Activated CD8-positive, alpha-beta memory T cell treated with anti-CD3 and anti-CD28 coated beads for 36 hours (primary cell): ENCODE data around the gene DNAJB14. TPM values are rescaled to one million over a fixed set of nuclear protein-coding genes. Genes with fewer than 3 reads are reported as not detected.
"Not testable (repeated sequence)": the region's sequence is repeated elsewhere in the genome, so short reads cannot be mapped to it uniquely, and the experiment has no call there.

Experiments used
- CTCF ChIA-PET: fragments of 350-600 bp; sonication (Branson Sonifier 250); formaldehyde crosslinking; loops from one replicate; lab custom pipeline; 2021; ENCODE audit warnings: antibody characterized with exemption; lab: Charles Lee
- POLR2A ChIA-PET: fragments of 350-600 bp; sonication (Branson Sonifier 250); formaldehyde crosslinking; loops from one replicate; lab custom pipeline; 2021; ENCODE audit warnings: antibody characterized with exemption; lab: Charles Lee
- total RNA-seq, 2 experiments: library from RNA; stranded (reverse); gene quantifications; one replicate each; pipeline ENCODE4 v1.2.3, GENCODE V29; 2021

Gene DNAJB14
- 10 to 100 TPM; 37.3 to 39.5 TPM for total RNA-seq

DNA sequence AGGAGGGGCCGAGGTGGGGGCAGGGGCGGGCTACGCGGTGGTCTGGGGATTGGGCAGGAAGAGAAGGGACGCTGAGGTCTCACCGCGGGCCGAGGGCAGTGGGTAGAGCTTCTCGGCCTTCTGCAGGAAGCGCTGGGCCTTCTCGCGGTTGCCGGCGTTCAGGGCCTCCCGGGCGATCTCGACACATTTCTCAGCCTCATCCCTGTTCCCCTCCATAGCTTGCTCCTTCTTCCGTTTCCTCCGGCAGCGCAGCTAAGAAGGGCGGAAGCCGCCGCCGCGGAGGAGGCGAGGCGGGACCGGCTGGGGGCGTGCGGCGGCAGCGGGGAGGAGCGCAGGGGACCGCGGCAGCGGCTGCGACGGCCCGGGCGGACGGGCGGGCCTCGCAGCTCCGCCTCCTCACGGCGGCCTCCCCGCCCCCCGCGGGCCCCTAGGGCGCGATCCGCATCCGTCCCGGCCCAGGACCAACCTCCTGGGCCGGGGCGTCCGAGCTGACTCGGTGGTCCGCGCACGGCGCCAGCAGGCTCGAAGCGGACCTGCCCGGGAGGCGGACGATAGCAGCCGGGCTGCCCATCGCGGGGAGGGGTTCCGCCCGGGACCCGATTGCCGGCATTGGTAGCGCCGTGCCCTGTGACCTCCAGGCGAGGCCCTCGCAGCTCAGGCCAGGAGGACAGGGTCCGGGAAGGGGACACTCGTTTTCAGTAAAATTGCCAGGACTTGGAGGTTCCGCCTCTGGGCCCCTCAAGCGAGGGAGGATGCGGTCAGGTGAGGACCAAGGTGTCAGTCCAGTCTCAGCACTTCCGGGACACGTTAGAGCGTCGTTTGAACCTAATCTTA is at the start of gene DNAJB14:
Gene DNAJB14, minus strand, starts transcription at position 263 of the 834 bp plus-strand sequence. Its CDS starts 47 bp downstream, at position 216.
- ChIA-PET POLR2A (interaction anchor here (0.7 to 1.1 kb wide), 5 partner anchors 52 to 383 kb away, joined by 3 to 9 read pairs (median 5); partner anchors contain the start of genes LAMTOR3 and TRMT10A), CTCF (interaction anchor here (0.7 to 1.5 kb wide), 4 partner anchors 10 to 138 kb away, joined by 3 to 5 read pairs (median 3); partner anchors contain the start of gene LAMTOR3)

GRCh38 chr4:99991741-99992140 is 45.3 kb upstream of the DNAJB14 start:
- ChIA-PET CTCF (no interaction called here), POLR2A (no interaction called here)

DNA sequence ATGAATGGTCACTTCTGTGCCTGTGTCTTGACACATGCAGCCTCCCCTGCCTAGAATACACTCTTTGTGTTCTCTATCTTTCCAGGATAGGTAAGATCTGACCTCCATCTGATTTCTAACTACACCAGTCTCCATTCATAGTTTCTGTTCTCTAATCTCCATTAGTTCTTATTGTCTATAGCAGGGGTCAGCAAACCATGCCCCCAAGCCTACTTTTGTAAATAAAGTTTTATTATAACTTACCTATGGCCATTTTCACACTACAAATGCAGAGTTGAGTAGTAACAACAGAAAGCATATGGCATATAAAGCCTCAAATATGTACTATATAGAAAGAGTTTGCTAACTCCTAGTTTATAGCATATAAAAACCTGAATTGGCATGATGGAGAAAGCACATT is 41.3 kb upstream of the DNAJB14 start:
- POLR2A ChIA-PET, result no interaction called here
- CTCF ChIA-PET, result no interaction called here

DNA sequence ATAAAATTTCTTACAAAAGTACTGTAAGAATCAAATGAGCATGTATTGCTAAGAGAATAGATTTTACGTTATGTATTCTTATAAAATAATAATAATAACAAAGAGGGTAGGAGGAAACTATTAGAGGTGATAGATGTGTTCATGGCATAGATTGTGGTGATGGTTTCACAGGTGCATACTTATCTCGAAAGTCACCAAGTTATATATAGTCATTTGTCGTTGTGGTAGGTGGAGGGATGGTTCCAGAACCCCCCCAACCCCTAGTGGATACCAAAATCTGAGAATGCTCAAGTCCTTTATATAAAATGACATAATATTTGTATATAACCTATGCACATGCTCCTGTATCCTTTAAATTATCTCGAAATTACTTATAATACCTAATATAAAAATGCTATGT is 40.4 kb upstream of the DNAJB14 start:
- POLR2A ChIA-PET, result no interaction called here
- CTCF ChIA-PET, result no interaction called here

GRCh38 chr4:99983289-99983943 is 37.0 kb upstream of the DNAJB14 start:
- ChIA-PET CTCF (no interaction called here), POLR2A (no interaction called here)

DNA sequence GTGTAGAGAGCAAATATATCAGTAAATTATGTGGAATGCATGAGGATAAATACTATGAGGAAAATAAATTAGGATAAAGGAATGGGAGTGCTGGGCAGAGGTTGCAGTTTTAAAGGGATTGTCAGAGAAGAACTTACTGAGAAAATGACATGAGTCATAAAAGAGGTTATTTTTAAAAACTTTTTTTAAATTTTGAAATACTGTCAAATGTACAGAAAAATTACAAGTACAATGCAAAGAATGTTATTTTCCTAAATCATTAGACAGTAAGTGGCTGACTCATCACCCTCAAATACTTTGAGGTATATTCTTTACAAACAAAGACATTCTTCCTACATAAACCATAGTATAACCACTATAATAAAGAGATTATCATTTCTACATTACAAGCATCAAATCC is 33.5 kb upstream of the DNAJB14 start:
- ChIA-PET CTCF (no interaction called here), POLR2A (no interaction called here)

DNA sequence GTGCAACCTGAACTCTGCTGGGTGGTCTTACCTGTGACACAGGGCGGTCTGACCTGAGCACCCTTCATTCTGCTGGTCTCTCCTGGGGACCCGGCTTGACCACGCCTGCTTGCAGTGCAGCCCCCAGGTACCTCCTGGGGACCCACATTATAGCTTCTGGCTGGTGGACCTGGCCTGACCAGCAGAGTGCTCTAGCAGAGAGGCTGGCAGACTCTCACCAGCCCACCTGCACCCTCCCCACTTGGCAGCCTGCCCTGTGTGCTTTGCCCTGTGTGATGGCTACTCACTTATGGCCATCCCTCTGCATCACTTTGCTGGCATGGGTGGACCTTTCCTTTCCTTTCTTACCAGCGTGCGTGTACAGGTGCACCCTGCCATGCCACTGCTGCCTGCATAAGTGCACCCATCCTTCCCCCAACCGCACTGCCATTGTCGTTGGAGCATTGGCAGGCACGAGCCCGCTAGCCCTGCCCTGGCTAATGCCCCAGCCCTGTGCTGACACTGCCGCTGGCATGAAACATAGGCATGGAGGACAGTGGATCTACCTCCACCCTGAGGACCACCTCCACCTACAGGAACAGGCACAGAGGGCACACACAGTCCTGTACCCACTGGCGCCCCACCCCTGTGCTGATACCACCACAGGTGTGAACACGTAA is 25.2 kb upstream of the DNAJB14 start:
- CTCF ChIA-PET, result no interaction called here

GRCh38 chr4:99968330-99968729 is 21.9 kb upstream of the DNAJB14 start:
- POLR2A ChIA-PET, result no interaction called here
- CTCF ChIA-PET, result no interaction called here

More for the DNA sequence above, 25.2 kb upstream of the DNAJB14 start:
- POLR2A ChIA-PET, result no interaction called here

GRCh38 chr4:99966692-99967091 is 20.3 kb upstream of the DNAJB14 start:
- CTCF ChIA-PET, result no interaction called here
- POLR2A ChIA-PET, result no interaction called here

DNA sequence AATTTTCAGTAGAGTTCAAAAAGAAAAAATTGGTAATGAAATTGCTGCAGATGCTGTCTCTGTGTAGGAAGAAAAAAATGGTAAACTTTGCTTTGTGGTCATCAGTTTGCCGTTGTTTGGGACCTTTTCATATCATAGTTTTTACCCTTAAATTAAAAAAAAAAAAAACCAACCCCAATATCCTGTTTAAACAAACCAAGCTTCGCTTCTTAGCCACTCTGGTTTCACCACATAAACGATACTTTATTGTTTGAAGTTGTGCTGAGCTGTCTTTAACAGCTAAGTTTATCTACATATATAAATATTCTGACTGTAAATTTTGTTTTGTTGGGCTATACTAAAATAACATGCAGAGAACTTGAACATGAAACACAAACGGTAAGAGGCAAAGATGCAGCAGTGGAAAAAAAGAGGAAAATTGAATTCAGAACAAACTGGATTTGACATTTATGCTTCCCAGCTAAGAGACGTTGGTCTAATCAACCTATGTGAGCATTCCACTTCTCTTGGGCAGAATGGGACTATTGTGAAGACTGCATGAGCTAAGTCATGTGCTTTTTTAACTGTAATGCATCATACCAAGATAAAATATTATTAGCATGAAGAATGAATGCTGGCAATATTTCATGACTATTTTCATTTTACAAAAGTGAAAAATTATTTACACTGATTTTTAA is 19.4 kb upstream of the DNAJB14 start:
- CTCF ChIA-PET, result no interaction called here

GRCh38 chr4:99965173-99965572 is 18.8 kb upstream of the DNAJB14 start:
- ChIA-PET CTCF (no interaction called here), POLR2A (no interaction called here)

More for the DNA sequence above, 19.4 kb upstream of the DNAJB14 start:
- POLR2A ChIA-PET, result no interaction called here

- CTCF ChIA-PET, result no interaction called here
- POLR2A ChIA-PET, result no interaction called here
Observed at GRCh38 chr4:99961711-99962110, 15.3 kb upstream of the DNAJB14 start.

DNA sequence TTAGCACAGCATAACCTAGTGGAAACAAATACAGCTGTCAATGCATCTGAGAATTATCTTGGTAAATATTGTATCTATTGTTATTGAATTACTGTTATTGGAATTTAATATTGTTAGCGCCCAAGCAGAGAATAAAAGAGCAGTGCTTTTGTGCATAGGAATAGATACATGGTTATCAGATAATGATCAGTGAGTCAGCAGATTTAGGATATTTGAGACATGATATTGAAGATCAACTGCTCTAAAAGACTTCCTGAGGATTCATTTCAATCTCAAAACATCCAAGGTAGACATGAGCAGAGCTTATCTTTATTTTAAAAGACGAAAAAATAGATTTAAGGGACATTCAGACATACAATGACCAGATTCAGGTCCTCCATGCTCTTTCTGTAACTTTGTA is 14.2 kb upstream of the DNAJB14 start:
- CTCF ChIA-PET, result no interaction called here
- POLR2A ChIA-PET, result no interaction called here

DNA sequence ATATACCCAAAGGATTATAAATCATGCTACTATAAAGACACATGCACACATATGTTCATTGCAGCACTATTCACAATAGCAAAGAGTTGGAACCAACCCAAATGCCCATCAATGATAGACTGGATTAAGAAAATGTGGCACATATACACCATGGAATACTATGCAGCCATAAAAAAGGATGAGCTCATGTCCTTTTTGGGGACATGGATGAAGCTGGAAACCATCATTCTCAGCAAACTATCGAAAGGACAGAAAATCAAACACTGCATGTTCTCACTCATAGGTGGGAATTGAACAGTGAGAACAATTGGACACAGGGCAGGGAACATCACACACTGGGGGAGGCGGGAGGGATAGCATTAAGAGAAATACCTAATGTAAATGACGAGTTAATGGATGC is 11.8 kb upstream of the DNAJB14 start:
- CTCF ChIA-PET, POLR2A ChIA-PET: not testable (repeated sequence)

DNA sequence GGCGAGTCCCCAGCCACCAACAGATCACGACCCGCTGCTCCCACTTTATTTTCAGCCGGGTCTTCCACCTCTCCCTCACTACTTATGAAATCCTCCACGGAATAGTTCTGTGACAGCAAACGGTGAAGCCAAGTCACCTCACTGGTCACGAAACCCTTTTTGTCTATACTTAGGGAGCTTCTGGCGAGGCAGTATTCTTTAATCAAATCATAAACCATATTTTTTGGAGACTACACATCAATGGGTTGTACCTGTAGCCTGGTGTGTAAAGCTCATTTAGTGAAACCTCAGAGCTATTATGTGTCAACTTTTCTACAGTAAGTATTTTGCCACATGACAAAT is 4.5 kb upstream of the DNAJB14 start:
- ChIA-PET CTCF (interaction anchor here (0.8 kb wide), 1 partner anchor 142 kb away, joined by 3 read pairs; no protein-coding TSS in a partner anchor), POLR2A (interaction anchor here (0.6 to 2.0 kb wide), 5 partner anchors 24 to 1064 kb away, joined by 3 to 8 read pairs (median 4); partner anchors contain the start of genes LAMTOR3 and TRMT10A)

DNA sequence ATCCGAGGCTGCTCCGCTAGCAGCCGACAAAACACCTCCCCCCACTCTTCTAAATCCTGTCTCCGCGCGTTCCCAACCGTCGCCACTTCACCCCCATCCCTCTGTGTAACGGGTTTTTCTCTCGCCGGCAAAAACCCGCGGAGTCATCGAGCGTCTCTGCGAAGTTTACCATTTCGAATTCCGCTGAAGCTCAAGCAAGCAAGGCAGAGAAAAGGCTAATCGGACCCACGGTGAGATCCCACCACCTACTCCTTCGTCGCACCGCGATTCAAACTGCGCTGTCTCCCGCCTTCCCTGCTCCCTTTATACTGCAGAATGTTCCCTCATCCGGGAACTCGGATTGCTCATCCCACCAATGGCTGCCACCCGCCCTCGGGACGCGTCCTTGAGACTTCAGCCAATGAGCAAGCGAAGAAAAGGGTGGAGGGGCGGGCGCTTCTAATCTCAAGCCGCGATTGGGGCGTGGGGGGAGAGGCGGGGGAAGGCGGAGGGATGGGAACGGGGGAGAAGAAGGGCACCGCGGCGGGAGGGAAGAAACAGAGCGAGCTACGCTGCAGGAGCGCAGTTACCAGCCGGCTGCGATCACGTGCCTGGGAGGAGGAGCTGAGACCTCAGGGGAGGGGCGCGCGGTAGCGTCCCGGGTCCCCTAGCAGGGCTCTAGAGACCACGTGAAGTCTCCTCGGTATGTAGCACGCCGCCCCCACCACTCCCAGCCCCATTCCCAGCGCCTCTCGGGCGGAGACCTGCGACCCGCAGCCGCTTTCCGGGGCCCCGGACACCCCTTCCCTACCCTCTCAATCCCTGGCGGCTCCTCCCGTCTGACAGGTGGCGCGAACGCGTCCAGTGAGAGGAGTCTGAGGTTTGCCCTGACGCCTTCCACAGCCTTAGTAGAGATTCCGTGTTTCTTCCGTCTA is 3.8 kb upstream of the DNAJB14 start, which contains the start of gene H2AZ1:
Gene H2AZ1, minus strand, starts transcription at position 277 of the 914 bp plus-strand sequence. Its CDS starts 105 bp downstream, at position 172.
- ChIA-PET CTCF (no interaction called here), POLR2A (interaction anchor here (0.6 to 2.0 kb wide), 5 partner anchors 24 to 1065 kb away, joined by 3 to 8 read pairs (median 4); partner anchors contain the start of genes LAMTOR3 and TRMT10A)

GRCh38 chr4:99949034-99949998 is 2.9 kb upstream of the DNAJB14 start:
- ChIA-PET CTCF (interaction anchor here (0.7 to 1.6 kb wide), 3 partner anchors 15 to 386 kb away, joined by 3 to 7 read pairs (median 3); partner anchors contain the start of genes LAMTOR3 and TRMT10A), POLR2A (interaction anchor here (0.7 to 1.4 kb wide), 6 partner anchors 9 to 1241 kb away, joined by 3 to 6 read pairs (median 4); partner anchors contain the start of gene DAPP1)
